T47D (cell line): ENCODE data around the gene NRP1.

Experiments used
- DNase-seq, 2 experiments: peaks; one replicate each; pipeline versions ENCODE4 v3.0.0 to v3.0.0-alpha.2; 2011 to 2012; ENCODE audit warnings: low read depth in 1 of 2, low spot score in 1 of 2
- JUND ChIP-seq: IDR thresholded peaks from 2 replicates; pipeline ENCODE4 v1.6.1; 2012; ENCODE audit warnings: low read depth
- in situ Hi-C: cut with HindIII; loops from 2 replicates; pipeline ENCODE4 v1.10.0; 2016; ENCODE audit warnings: low sequenced_read_pairs, low pct_unique_long_range_greater_than_20kb

Gene NRP1

DNA sequence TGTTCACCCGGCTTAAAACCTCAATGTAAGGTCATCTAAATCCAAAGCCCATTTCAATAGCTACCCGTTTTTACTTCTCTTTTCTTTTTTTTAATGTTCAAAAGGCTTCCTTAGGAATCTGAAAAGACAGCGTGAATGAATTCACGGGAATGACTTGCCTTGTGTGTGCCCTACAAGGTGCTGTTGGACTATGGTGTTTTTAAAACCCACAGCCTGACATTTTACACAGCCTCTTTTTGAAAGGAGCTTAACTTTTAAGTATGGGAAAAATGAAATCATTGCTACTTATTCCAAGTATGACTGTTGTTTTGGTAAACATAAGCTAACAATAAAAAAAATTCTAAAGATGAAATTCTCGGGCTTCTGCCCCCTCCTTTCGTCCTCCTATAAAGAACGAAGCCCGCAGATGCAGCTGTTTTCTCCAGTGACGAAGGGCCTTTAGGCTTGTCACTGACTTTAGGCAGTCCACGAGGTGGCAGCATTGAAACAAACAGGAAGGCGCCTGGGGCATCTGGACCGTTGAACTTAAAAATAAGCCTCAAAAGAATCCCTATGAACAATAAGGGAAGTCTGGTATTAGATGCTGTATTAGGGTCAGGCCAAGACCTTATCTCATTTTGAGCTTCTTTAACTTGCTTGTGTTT lies 141.3 kb downstream of the NRP1 start:
- DNase-seq: peak; percentile 35 to 80
- in situ Hi-C loops: no loop called here
- TF ChIP-seq JUND: no peak

- in situ Hi-C loops: no loop called here
- DNase-seq: no peak
- TF ChIP-seq JUND: no peak
These were observed 142.3 kb downstream of the NRP1 start for GRCh38 chr10:33192190-33192589.

- TF ChIP-seq JUND: no peak
- in situ Hi-C loops: no loop called here
These were observed 144.1 kb downstream of the NRP1 start for GRCh38 chr10:33190406-33190805.

DNA sequence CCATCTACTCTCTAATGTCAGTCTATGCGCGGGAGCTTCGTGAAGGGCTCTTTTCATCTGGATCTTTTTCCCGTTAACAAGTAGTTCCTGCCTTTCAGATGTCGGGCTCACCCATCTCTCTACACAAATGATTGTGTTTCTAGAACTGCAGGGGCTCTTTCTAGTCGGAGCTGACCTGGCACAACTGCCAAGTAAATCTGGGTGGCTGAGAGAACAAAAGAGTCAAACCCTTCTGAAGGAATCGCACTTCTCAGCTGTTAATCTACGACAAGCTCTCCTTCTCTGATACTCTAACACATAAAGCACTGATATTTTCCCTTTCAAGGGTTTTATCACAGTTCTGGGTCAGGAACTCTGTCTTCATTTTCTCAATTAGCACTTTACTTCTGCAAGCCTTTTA lies 144.7 kb downstream of the NRP1 start:
- TF ChIP-seq JUND: no peak
- in situ Hi-C loops: no loop called here
- no peak for DNase-seq

More at GRCh38 chr10:33190406-33190805, 144.1 kb downstream of the NRP1 start:
- DNase-seq: no peak

GRCh38 chr10:33189363-33189762 lies 145.1 kb downstream of the NRP1 start:
- in situ Hi-C loops: no loop called here

GRCh38 chr10:33187427-33187999 lies 147.0 kb downstream of the NRP1 start:
- no peak for TF ChIP-seq JUND
- in situ Hi-C loops: no loop called here
- DNase-seq: no peak

More at GRCh38 chr10:33189363-33189762, 145.1 kb downstream of the NRP1 start:
- no peak for DNase-seq
- TF ChIP-seq JUND: no peak

DNA sequence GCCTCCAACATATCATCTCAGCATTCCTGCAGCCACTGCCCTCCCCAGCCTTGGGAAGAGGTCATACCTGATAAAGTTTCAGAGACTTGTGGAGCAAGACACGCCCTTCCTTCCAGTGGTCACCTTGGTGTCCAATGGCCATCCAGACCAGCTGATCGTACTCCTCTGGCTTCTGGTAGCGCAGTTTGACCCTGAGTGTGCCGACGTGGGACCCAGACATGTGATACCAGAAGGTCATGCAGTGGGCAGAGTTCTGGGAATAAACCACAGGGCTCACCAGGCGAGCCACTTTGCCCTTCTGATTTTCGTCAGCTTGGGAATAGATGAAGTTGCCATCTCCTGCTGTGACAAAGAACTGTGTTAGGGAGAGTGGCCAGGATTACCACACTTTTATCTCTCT lies 148.3 kb downstream of the NRP1 start:
- in situ Hi-C loops: no loop called here
- no peak for DNase-seq
- no peak for TF ChIP-seq JUND

- no peak for DNase-seq
- in situ Hi-C loops: no loop called here
- TF ChIP-seq JUND: no peak
These were observed 150.8 kb downstream of the NRP1 start for GRCh38 chr10:33183655-33184054.

GRCh38 chr10:33180921-33181320 lies 153.5 kb downstream of the NRP1 start:
- TF ChIP-seq JUND: no peak
- in situ Hi-C loops: no loop called here

DNA sequence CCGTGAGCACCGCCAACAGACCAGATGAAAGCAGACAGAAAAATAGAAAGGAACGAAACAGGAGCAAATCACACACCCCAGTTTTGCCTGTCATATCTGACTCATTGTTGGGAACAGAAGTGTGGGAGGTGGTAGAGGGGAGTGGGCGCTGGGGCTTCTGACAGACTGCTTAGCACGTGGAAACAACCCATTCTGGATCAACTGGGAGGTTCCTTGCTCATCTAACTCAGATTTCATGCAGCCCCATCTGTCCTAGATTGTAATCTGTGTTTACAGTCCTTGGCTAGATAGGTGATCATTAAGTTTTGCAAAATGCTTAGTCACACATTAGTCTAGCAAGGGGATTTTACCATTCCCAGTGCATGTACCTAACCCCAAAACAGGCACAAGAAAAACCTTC lies 154.1 kb downstream of the NRP1 start:
- in situ Hi-C loops: no loop called here
- DNase-seq: no peak
- TF ChIP-seq JUND: no peak

More at GRCh38 chr10:33180921-33181320, 153.5 kb downstream of the NRP1 start:
- no peak for DNase-seq

- in situ Hi-C loops: no loop called here
- no peak for TF ChIP-seq JUND
- DNase-seq: no peak
These were observed 155.4 kb downstream of the NRP1 start for GRCh38 chr10:33179067-33179466.

GRCh38 chr10:33178026-33178755 lies 156.3 kb downstream of the NRP1 start:
- no peak for DNase-seq
- TF ChIP-seq JUND: no peak
- in situ Hi-C loops: no loop called here

DNA sequence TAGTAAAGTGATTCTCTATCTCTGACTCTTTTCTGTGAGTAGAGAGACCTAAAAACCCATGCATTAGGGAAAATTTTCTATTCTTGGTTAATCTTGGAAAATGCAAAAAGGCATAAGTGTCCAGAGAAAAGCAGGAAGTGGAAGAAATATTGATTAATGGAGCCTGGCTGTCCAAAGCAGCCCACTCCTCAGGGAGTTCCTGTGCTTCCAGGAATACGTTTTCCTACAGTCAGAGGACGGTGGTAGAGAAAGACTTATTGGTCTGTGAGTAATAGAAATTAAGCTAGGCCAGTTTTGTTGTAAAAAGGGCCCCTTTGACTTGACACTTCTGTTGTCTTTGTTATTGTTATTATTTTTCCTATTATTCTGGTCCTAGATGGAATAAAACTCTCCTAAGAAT lies 157.8 kb downstream of the NRP1 start:
- in situ Hi-C loops: no loop called here

More for the DNA sequence above, 157.8 kb downstream of the NRP1 start:
- TF ChIP-seq JUND: no peak
- no peak for DNase-seq
